ENCODE results near the gene GHRL. TPM values are rescaled to one million over a fixed set of nuclear protein-coding genes. Genes with fewer than 3 reads are reported as not detected.

Gene GHRL
- total RNA-seq, result 1 to 10 TPM in 1 of 5 donors, under 1 TPM in 3, not detected in 1; 0.29 to 1.7 (median 0.61) TPM
- total RNA-seq (2013), result 3.6 TPM
- 0.04 to 1.0 (median 0.20) reads per million in 29 experiments for total RNA-seq

GRCh38 chr3:10292505-10293419 is at the start of gene GHRL:
GHRL (minus strand) TSS chr3:10292947; CDS start chr3:10290180, 2,767 bp downstream.
- DNase-seq (peak in 6 of 35 experiments; percentile 3 to 38 (median 12)), ATAC-seq (replicated peaks in 1 of 4) (peak in 3 of 4 experiments; percentile 20 to 52 (median 24))
- Histone ChIP-seq H3K4me1 (ENCODE audit: control insufficient read depth in 1 of 2, extremely low read depth in 1 of 2, insufficient read depth in 2 of 2, low read length in 2 of 2) (peaks cover 0 to 8% of the 10 kb centered on the region in 2 experiments), H3K27me3 (replicated peaks in 1 of 2; ENCODE audit: control insufficient read depth in 2 of 2, extremely low read depth in 1 of 2, insufficient read depth in 2 of 2, low read length in 1 of 2) (no peaks in the 10 kb centered on the region), H3K27ac (ENCODE audit: low read length) (no peak within 1 kb of the TSS), H3K36me3 (ENCODE audit: control insufficient read depth in 2 of 2, extremely low read depth in 1 of 2, insufficient read depth in 1 of 2, low read length in 1 of 2) (peaks cover 13 to 32% of the 10 kb centered on the region in 2 donors), H3K4me3 (ENCODE audit: control insufficient read depth in 1 of 2, extremely low read depth in 1 of 2, low read length in 1 of 2) (no peak within 1 kb of the TSS), H3K9me3 (no peaks in the 10 kb centered on the region)
- H3K4me1 Mint-ChIP-seq, result peaks cover 8 to 18% (median 15%) of the 10 kb centered on the region in 3 donors
- CTCF ChIA-PET, result interaction anchor here (0.5 kb wide), 2 partner anchors 133 to 169 kb away, joined by 3 to 7 read pairs; no protein-coding TSS in a partner anchor
- H3K36me3 Mint-ChIP-seq, result peaks cover 30% of the 10 kb centered on the region
- H3K4me3 Mint-ChIP-seq, result peak within 1 kb of the TSS in 1 of 3 donors; percentile 0
- WGBS (ENCODE audit: insufficient coverage), result 68% methylated on average over 4 of the region's 12 CpGs
- H3K9me3 Mint-ChIP-seq, result no peaks in the 10 kb centered on the region
- peak within 1 kb of the TSS; percentile 50 to 69 for H3K27ac Mint-ChIP-seq
- no peaks in the 10 kb centered on the region for H3K27me3 Mint-ChIP-seq
- POLR2A ChIA-PET, result no interaction called here

GRCh38 chr3:10341901-10342398 is 49.2 kb upstream of the GHRL start:
- H3K36me3 Mint-ChIP-seq, result no peaks in the 10 kb centered on the region

GRCh38 chr3:10340476-10340875 is 47.7 kb upstream of the GHRL start:
- H3K36me3 ChIP-seq (ENCODE audit: control insufficient read depth in 2 of 2, extremely low read depth in 1 of 2, insufficient read depth in 1 of 2, low read length in 1 of 2), result no peaks in the 10 kb centered on the region
- no peak for DNase-seq
- no peak overlapping the region for H3K27ac Mint-ChIP-seq
- peaks cover 6 to 8% of the 10 kb centered on the region in 2 donors for H3K27me3 Mint-ChIP-seq
- ATAC-seq (replicated peaks in 1 of 4), result no peak
- peaks cover 0 to 5% (median 0%) of the 10 kb centered on the region in 3 donors for H3K4me1 Mint-ChIP-seq
- H3K27me3 ChIP-seq (replicated peaks in 1 of 2; ENCODE audit: control insufficient read depth in 2 of 2, extremely low read depth in 1 of 2, insufficient read depth in 2 of 2, low read length in 1 of 2), result peaks cover 0 to 26% of the 10 kb centered on the region in 2 experiments
- ChIA-PET CTCF (no interaction called here), POLR2A (no interaction called here)
- H3K36me3 Mint-ChIP-seq, result no peaks in the 10 kb centered on the region
- WGBS (ENCODE audit: insufficient coverage), result 91% methylated on average over 18 of the region's 18 CpGs
- H3K4me3 Mint-ChIP-seq, result no peak overlapping the region
- no peaks in the 10 kb centered on the region for H3K9me3 Mint-ChIP-seq
- no peak overlapping the region for H3K27ac ChIP-seq (ENCODE audit: low read length)
- H3K4me1 ChIP-seq (ENCODE audit: control insufficient read depth in 1 of 2, extremely low read depth in 1 of 2, insufficient read depth in 2 of 2, low read length in 2 of 2), result peaks cover 0 to 9% of the 10 kb centered on the region in 2 experiments
- no peak overlapping the region for H3K4me3 ChIP-seq (ENCODE audit: control insufficient read depth in 1 of 2, extremely low read depth in 1 of 2, low read length in 1 of 2)
- no peaks in the 10 kb centered on the region for H3K9me3 ChIP-seq

More at GRCh38 chr3:10341901-10342398, 49.2 kb upstream of the GHRL start:
- ChIA-PET CTCF (no interaction called here), POLR2A (no interaction called here)
- no peaks in the 10 kb centered on the region for H3K9me3 ChIP-seq
- 87% methylated on average over 3 of the region's 7 CpGs for WGBS (ENCODE audit: insufficient coverage)
- H3K4me3 ChIP-seq (ENCODE audit: control insufficient read depth in 1 of 2, extremely low read depth in 1 of 2, low read length in 1 of 2), result no peak overlapping the region
- Mint-ChIP-seq H3K27me3 (peaks cover 6 to 8% of the 10 kb centered on the region in 2 donors), H3K4me1 (no peaks in the 10 kb centered on the region), H3K27ac (no peak overlapping the region), H3K4me3 (no peak overlapping the region), H3K9me3 (no peaks in the 10 kb centered on the region)
- H3K4me1 ChIP-seq (ENCODE audit: control insufficient read depth in 1 of 2, extremely low read depth in 1 of 2, insufficient read depth in 2 of 2, low read length in 2 of 2), result peaks cover 0 to 9% of the 10 kb centered on the region in 2 experiments
- peaks cover 0 to 26% of the 10 kb centered on the region in 2 experiments for H3K27me3 ChIP-seq (replicated peaks in 1 of 2; ENCODE audit: control insufficient read depth in 2 of 2, extremely low read depth in 1 of 2, insufficient read depth in 2 of 2, low read length in 1 of 2)
- ATAC-seq (replicated peaks in 1 of 4), result no peak
- H3K36me3 ChIP-seq (ENCODE audit: control insufficient read depth in 2 of 2, extremely low read depth in 1 of 2, insufficient read depth in 1 of 2, low read length in 1 of 2), result no peaks in the 10 kb centered on the region
- H3K27ac ChIP-seq (ENCODE audit: low read length), result no peak overlapping the region
- no peak for DNase-seq

- H3K9me3 ChIP-seq, result no peaks in the 10 kb centered on the region
- no peak overlapping the region for H3K4me3 ChIP-seq (ENCODE audit: control insufficient read depth in 1 of 2, extremely low read depth in 1 of 2, low read length in 1 of 2)
- no peaks in the 10 kb centered on the region for H3K9me3 Mint-ChIP-seq
- H3K27ac ChIP-seq (ENCODE audit: low read length), result no peak overlapping the region
- no peaks in the 10 kb centered on the region for H3K36me3 ChIP-seq (ENCODE audit: control insufficient read depth in 2 of 2, extremely low read depth in 1 of 2, insufficient read depth in 1 of 2, low read length in 1 of 2)
- H3K4me1 ChIP-seq (ENCODE audit: control insufficient read depth in 1 of 2, extremely low read depth in 1 of 2, insufficient read depth in 2 of 2, low read length in 2 of 2), result peaks cover 0 to 9% of the 10 kb centered on the region in 2 experiments
- POLR2A ChIA-PET, result no interaction called here
- peaks cover 6 to 8% of the 10 kb centered on the region in 2 donors for H3K27me3 Mint-ChIP-seq
- no peak overlapping the region for H3K27ac Mint-ChIP-seq
- ATAC-seq (replicated peaks in 1 of 4), result no peak
- H3K4me3 Mint-ChIP-seq, result no peak overlapping the region
- CTCF ChIA-PET, result interaction anchor here in 1 of 2 donors (0.6 kb wide), 1 partner anchor 23 kb away, joined by 3 read pairs; no protein-coding TSS in a partner anchor
- 20% methylated on average over 1 of the region's 4 CpGs for WGBS (ENCODE audit: insufficient coverage)
- peaks cover 0 to 26% of the 10 kb centered on the region in 2 experiments for H3K27me3 ChIP-seq (replicated peaks in 1 of 2; ENCODE audit: control insufficient read depth in 2 of 2, extremely low read depth in 1 of 2, insufficient read depth in 2 of 2, low read length in 1 of 2)
- peaks cover 0 to 9% (median 1%) of the 10 kb centered on the region in 3 donors for H3K4me1 Mint-ChIP-seq
- no peak for DNase-seq
- H3K36me3 Mint-ChIP-seq, result no peaks in the 10 kb centered on the region
These were observed 47.3 kb upstream of the GHRL start for GRCh38 chr3:10340046-10340445.

- ChIA-PET POLR2A (no interaction called here), CTCF (interaction anchor here in 1 of 2 donors (0.6 to 1.2 kb wide), 2 partner anchors 24 to 401 kb away, joined by 3 read pairs; no protein-coding TSS in a partner anchor)
- Histone ChIP-seq H3K9me3 (no peaks in the 10 kb centered on the region), H3K27ac (ENCODE audit: low read length) (no peak overlapping the region), H3K27me3 (replicated peaks in 1 of 2; ENCODE audit: control insufficient read depth in 2 of 2, extremely low read depth in 1 of 2, insufficient read depth in 2 of 2, low read length in 1 of 2) (peaks cover 0 to 26% of the 10 kb centered on the region in 2 experiments), H3K4me3 (ENCODE audit: control insufficient read depth in 1 of 2, extremely low read depth in 1 of 2, low read length in 1 of 2) (no peak overlapping the region), H3K4me1 (ENCODE audit: control insufficient read depth in 1 of 2, extremely low read depth in 1 of 2, insufficient read depth in 2 of 2, low read length in 2 of 2) (peaks cover 0 to 9% of the 10 kb centered on the region in 2 experiments), H3K36me3 (ENCODE audit: control insufficient read depth in 2 of 2, extremely low read depth in 1 of 2, insufficient read depth in 1 of 2, low read length in 1 of 2) (no peaks in the 10 kb centered on the region)
- no peak for ATAC-seq (replicated peaks in 1 of 4)
- WGBS (ENCODE audit: insufficient coverage), result 84% methylated on average over 4 of the region's 8 CpGs
- Mint-ChIP-seq H3K4me1 (peaks cover 0 to 12% (median 6%) of the 10 kb centered on the region in 3 donors), H3K4me3 (no peak overlapping the region), H3K36me3 (no peaks in the 10 kb centered on the region), H3K27ac (no peak overlapping the region), H3K27me3 (peaks cover 6 to 8% of the 10 kb centered on the region in 2 donors), H3K9me3 (no peaks in the 10 kb centered on the region)
- DNase-seq, result no peak
These were observed 46.7 kb upstream of the GHRL start for GRCh38 chr3:10339376-10339955.
